ENCODE measurements around the gene GRAP2. TPM values are rescaled to one million over a fixed set of nuclear protein-coding genes. Genes with fewer than 3 reads are reported as not detected.

Gene GRAP2
- total RNA-seq, 1 experiment from 2014 or later: 0.42 TPM

GRCh38 chr22:39967103-39967829 lies 66.4 kb downstream of the GRAP2 start:
- H3K9me3 ChIP-seq (ENCODE audit: control insufficient read depth in 1 of 2, insufficient read depth in 1 of 2, low read depth in 1 of 2, low read length in 2 of 2): no peaks in the 10 kb centered on the region
- intact Hi-C loops (cut with micrococcal nuclease): no loop called here
- H3K4me2 ChIP-seq (ENCODE audit: low read length): no peak overlapping the region
- no peak overlapping the region for H3K27ac ChIP-seq (ENCODE audit: low read depth, low read length)
- ChIA-PET POLR2A (no interaction called here), RAD21 (ENCODE audit: low non-redundant PET in 1 of 2, low total read pairs in 2 of 2, uncharacterized antibody in 2 of 2, unreplicated experiment in 2 of 2) (no interaction called here), CTCF (no interaction called here)
- no peak for ATAC-seq
- no peaks in the 10 kb centered on the region for H3K9me2 ChIP-seq (ENCODE audit: insufficient read depth)
- no peak overlapping the region for H2AFZ ChIP-seq (ENCODE audit: low read depth, low read length, poor library complexity, severe bottlenecking)
- TF ChIP-seq CBX3 (IDR thresholded peaks at IDR 0.05; ENCODE audit: low read depth): no peak
- TF ChIP-seq YY1 (IDR thresholded peaks at IDR 0.05; ENCODE audit: extremely low read depth, insufficient replicate concordance, low read depth, low read length): no peak
- TF ChIP-seq EGR1 (IDR thresholded peaks at IDR 0.05; ENCODE audit: low read depth): no peak
- no peak for TF ChIP-seq JUND (IDR thresholded peaks at IDR 0.05)
- TF ChIP-seq REST (IDR thresholded peaks at IDR 0.05; ENCODE audit: low read depth): no peak
- no peak for TF ChIP-seq MAX (IDR thresholded peaks at IDR 0.05)
- no peak for TF ChIP-seq ZNF274 (IDR thresholded peaks at IDR 0.05; ENCODE audit: low read depth, low read length)
- no peak for TF ChIP-seq SIN3A (IDR thresholded peaks at IDR 0.05; ENCODE audit: low read depth)
- no peak for TF ChIP-seq EZH2phosphoT487 (IDR thresholded peaks at IDR 0.05; ENCODE audit: borderline replicate concordance)
- no peak for TF ChIP-seq TCF7L2 (IDR thresholded peaks at IDR 0.05; ENCODE audit: borderline replicate concordance, extremely low read depth, insufficient read depth, insufficient read length)
- no peak for TF ChIP-seq SRF (IDR thresholded peaks at IDR 0.05; ENCODE audit: low read depth)
- TF ChIP-seq FOSL1 (IDR thresholded peaks at IDR 0.05; ENCODE audit: low read depth): no peak
- no peak for TF ChIP-seq ATF3 (IDR thresholded peaks at IDR 0.05)
- no peak for TF ChIP-seq CTCF (IDR thresholded peaks at IDR 0.05 in 2 of 3, conservative IDR thresholded peaks at IDR 0.05 in 1 of 3; ENCODE audit: borderline replicate concordance in 1 of 3, insufficient read depth in 1 of 3, low read depth in 2 of 3, low read length in 2 of 3)
- TF ChIP-seq POLR2A (IDR thresholded peaks at IDR 0.05; ENCODE audit: borderline replicate concordance, extremely low read depth, insufficient read depth, insufficient read length): no peak
- TF ChIP-seq ELF1 (IDR thresholded peaks at IDR 0.05; ENCODE audit: borderline replicate concordance, low read depth): no peak
- no peak for TF ChIP-seq ZBTB33 (IDR thresholded peaks at IDR 0.05; ENCODE audit: extremely low read depth, insufficient replicate concordance, low read length)
- TF ChIP-seq RAD21 (IDR thresholded peaks at IDR 0.05; ENCODE audit: low read depth): no peak
- TF ChIP-seq EZH2 (IDR thresholded peaks at IDR 0.05): no peak
- no peaks in the 10 kb centered on the region for H4K20me1 ChIP-seq (ENCODE audit: insufficient read depth)
- H3K9ac ChIP-seq (ENCODE audit: low read length): no peak overlapping the region
- no peaks in the 10 kb centered on the region for H3K79me2 ChIP-seq (ENCODE audit: insufficient read depth, low read length)
- no TSS peak for BruUV-seq (replicated peaks)
- H3K4me3 ChIP-seq (replicated peaks in 1 of 2; ENCODE audit: low read depth in 1 of 2, low read length in 2 of 2): no peak overlapping the region
- H3K36me3 ChIP-seq (ENCODE audit: control insufficient read depth in 1 of 2, insufficient read depth in 2 of 2, low read length in 2 of 2): no peaks in the 10 kb centered on the region
- H3K27me3 ChIP-seq (ENCODE audit: insufficient read depth, low read length): peaks cover 20% of the 10 kb centered on the region
- no peak for DNase-seq (ENCODE audit: low read depth, low spot score)
- no peaks in the 10 kb centered on the region for H3K4me1 ChIP-seq (ENCODE audit: control insufficient read depth in 1 of 2, insufficient read depth in 2 of 2, low read length in 2 of 2)
